Astrocyte (in vitro differentiated cells and primary cell): Measurements from ENCODE around the gene RAB22A. TPM values are rescaled to one million over a fixed set of nuclear protein-coding genes. Genes with fewer than 3 reads are reported as not detected.
A peak's percentile ranks its signal among the peaks of the same experiment; 100 is the strongest.

ENCODE experiments used
- DNase-seq: peaks from one replicate; pipeline ENCODE4 v3.0.0-alpha.2; 2010; ENCODE audit warnings: low read depth
- FAIRE-seq: peaks from 2 replicates; lab custom pipeline; 2011; peaks lifted over from hg19 to GRCh38; lab: Jason Lieb, UNC
- H2AFZ ChIP-seq: 2 replicates; pipeline ENCODE4 v1.6.0; 2012; ENCODE audit warnings: low read depth, low read length, inconsistent platforms
- H3K27ac ChIP-seq: 2 replicates; pipeline ENCODE4 v1.5.1; 2011; ENCODE audit warnings: low read depth, low read length, inconsistent platforms
- H3K27me3 ChIP-seq: 2 replicates; pipeline ENCODE4 v1.6.0; 2011; ENCODE audit warnings: low read length, inconsistent platforms; ENCODE audit not compliant: insufficient read depth
- H3K36me3 ChIP-seq: 2 replicates; pipeline ENCODE4 v1.5.1; 2011; ENCODE audit warnings: low read length, inconsistent platforms; ENCODE audit not compliant: insufficient read depth
- H3K4me1 ChIP-seq: 2 replicates; pipeline ENCODE4 v1.5.1; 2011; ENCODE audit warnings: low read length, inconsistent platforms; ENCODE audit not compliant: insufficient read depth
- H3K4me2 ChIP-seq: 2 replicates; pipeline ENCODE4 v1.6.0; 2012; ENCODE audit warnings: low read length, inconsistent platforms
- H3K4me3 ChIP-seq: 2 replicates; pipeline ENCODE4 v1.5.1; 2011; ENCODE audit warnings: low read depth, mild to moderate bottlenecking, low read length, inconsistent platforms; ENCODE audit not compliant: insufficient read depth
- H3K79me2 ChIP-seq: 2 replicates; pipeline ENCODE4 v1.6.0; 2012; ENCODE audit warnings: mild to moderate bottlenecking, low read length, inconsistent platforms; ENCODE audit not compliant: insufficient read depth
- H3K9ac ChIP-seq: 2 replicates; pipeline ENCODE4 v1.6.0; 2012; ENCODE audit warnings: mild to moderate bottlenecking, low read length, inconsistent platforms
- H3K9me3 ChIP-seq: 2 replicates; pipeline ENCODE4 v1.5.1; 2012; ENCODE audit warnings: low read depth, mild to moderate bottlenecking, low read length, inconsistent platforms; ENCODE audit not compliant: insufficient read depth
- H4K20me1 ChIP-seq: 2 replicates; pipeline ENCODE4 v1.6.0; 2012; ENCODE audit warnings: low read length, inconsistent platforms; ENCODE audit not compliant: insufficient read depth
- H3K27ac Mint-ChIP-seq: one replicate; pipeline ENCODE4 v1.8.0; 2021; ENCODE audit warnings: mild to moderate bottlenecking, mixed read lengths; ENCODE audit not compliant: unreplicated experiment
- H3K27me3 Mint-ChIP-seq: one replicate; pipeline ENCODE4 v1.8.0; 2021; ENCODE audit warnings: low read depth, mixed read lengths; ENCODE audit not compliant: unreplicated experiment
- H3K36me3 Mint-ChIP-seq: one replicate; pipeline ENCODE4 v1.8.0; 2021; ENCODE audit warnings: low read depth, mixed read lengths; ENCODE audit not compliant: unreplicated experiment
- H3K4me1 Mint-ChIP-seq: one replicate; pipeline ENCODE4 v1.8.0; 2021; ENCODE audit warnings: low read depth, mixed read lengths; ENCODE audit not compliant: unreplicated experiment
- H3K4me3 Mint-ChIP-seq: one replicate; pipeline ENCODE4 v1.8.0; 2021; ENCODE audit warnings: mild to moderate bottlenecking, moderate library complexity, mixed read lengths; ENCODE audit not compliant: unreplicated experiment
- H3K9me3 Mint-ChIP-seq: one replicate; pipeline ENCODE4 v1.8.0; 2021; ENCODE audit warnings: mild to moderate bottlenecking, mixed read lengths; ENCODE audit not compliant: unreplicated experiment
- CTCF ChIP-seq: IDR thresholded peaks from 2 replicates; pipeline ENCODE4 v1.5.1; 2011; ENCODE audit warnings: low read depth, mild to moderate bottlenecking, inconsistent platforms, low read length, moderate library complexity; ENCODE audit not compliant: insufficient read depth
- EZH2 ChIP-seq: IDR thresholded peaks from 2 replicates; pipeline ENCODE4 v1.6.1; 2012; ENCODE audit warnings: mild to moderate bottlenecking, low read length, inconsistent platforms; ENCODE audit not compliant: insufficient read depth
- total RNA-seq: library from RNA; stranded (reverse); gene quantifications from 2 replicates; pipeline ENCODE4 v1.2.1, GENCODE V29; 2021

The RAB22A gene
- total RNA-seq, 1 donor from 2014 or later, result 16.6 TPM

- H3K27me3 Mint-ChIP-seq, result no peaks in the 10 kb centered on the region
- no peak for TF ChIP-seq EZH2
- Histone ChIP-seq H3K9ac (no peak overlapping the region), H3K4me2 (no peak overlapping the region), H3K36me3 (peaks cover 26% of the 10 kb centered on the region), H3K4me3 (no peak overlapping the region), H3K4me1 (peaks cover 6% of the 10 kb centered on the region), H2AFZ (no peak overlapping the region), H3K27me3 (no peaks in the 10 kb centered on the region), H3K9me3 (no peaks in the 10 kb centered on the region), H4K20me1 (peaks cover 46% of the 10 kb centered on the region), H3K79me2 (peaks cover 85% of the 10 kb centered on the region), H3K27ac (no peak overlapping the region)
- H3K4me3 Mint-ChIP-seq, result peak overlapping the region; percentile 42
- FAIRE-seq (no peak), DNase-seq (no peak)
- H3K9me3 Mint-ChIP-seq, result no peaks in the 10 kb centered on the region
- H3K4me1 Mint-ChIP-seq, result peaks cover 15% of the 10 kb centered on the region
- H3K36me3 Mint-ChIP-seq, result peaks cover 31% of the 10 kb centered on the region
- H3K27ac Mint-ChIP-seq, result no peak overlapping the region
Observed at GRCh38 chr20:58312836-58313235, 3.3 kb downstream of the RAB22A start.

- Mint-ChIP-seq H3K27me3 (no peaks in the 10 kb centered on the region), H3K4me1 (peaks cover 14% of the 10 kb centered on the region), H3K36me3 (peaks cover 34% of the 10 kb centered on the region), H3K4me3 (peak overlapping the region; percentile 47), H3K9me3 (no peaks in the 10 kb centered on the region), H3K27ac (peak overlapping the region; percentile 37)
- H3K4me1 ChIP-seq, result peaks cover 3% of the 10 kb centered on the region
- no peak overlapping the region for H3K4me3 ChIP-seq
- H3K9me3 ChIP-seq, result no peaks in the 10 kb centered on the region
- FAIRE-seq (no peak), DNase-seq (no peak)
- no peak overlapping the region for H3K9ac ChIP-seq
- H4K20me1 ChIP-seq, result peaks cover 46% of the 10 kb centered on the region
- H3K27me3 ChIP-seq, result no peaks in the 10 kb centered on the region
- H3K36me3 ChIP-seq, result peaks cover 26% of the 10 kb centered on the region
- no peak overlapping the region for H2AFZ ChIP-seq
- TF ChIP-seq EZH2, result no peak
- TF ChIP-seq CTCF, result no peak
- no peak overlapping the region for H3K27ac ChIP-seq
- no peak overlapping the region for H3K4me2 ChIP-seq
- H3K79me2 ChIP-seq, result peaks cover 87% of the 10 kb centered on the region
Observed at GRCh38 chr20:58313396-58313795, 3.9 kb downstream of the RAB22A start.

GRCh38 chr20:58321205-58321604 lies 11.7 kb downstream of the RAB22A start:
- peaks cover 88% of the 10 kb centered on the region for H3K79me2 ChIP-seq
- no peak overlapping the region for H3K4me3 Mint-ChIP-seq
- H4K20me1 ChIP-seq, result peaks cover 56% of the 10 kb centered on the region

More at GRCh38 chr20:58321205-58321604, 11.7 kb downstream of the RAB22A start:
- FAIRE-seq, result no peak
- no peak overlapping the region for H3K27ac Mint-ChIP-seq
- H3K4me1 Mint-ChIP-seq, result no peaks in the 10 kb centered on the region
- Histone ChIP-seq H3K9ac (no peak overlapping the region), H3K9me3 (no peaks in the 10 kb centered on the region), H3K4me2 (no peak overlapping the region), H3K4me3 (no peak overlapping the region), H3K36me3 (peaks cover 4% of the 10 kb centered on the region), H3K27me3 (no peaks in the 10 kb centered on the region), H3K27ac (no peak overlapping the region), H3K4me1 (no peaks in the 10 kb centered on the region), H2AFZ (no peak overlapping the region)
- H3K36me3 Mint-ChIP-seq, result peaks cover 17% of the 10 kb centered on the region
- TF ChIP-seq CTCF (no peak), EZH2 (no peak)
- H3K9me3 Mint-ChIP-seq, result no peaks in the 10 kb centered on the region
- no peaks in the 10 kb centered on the region for H3K27me3 Mint-ChIP-seq
- DNase-seq, result no peak
